Measurements from ENCODE around the gene TRPM2.

- TF ChIP-seq POLR2AphosphoS5 (IDR thresholded peaks at IDR 0.05; ENCODE audit: insufficient read depth, low read depth, low read length) (no peak), EZH2 (IDR thresholded peaks at IDR 0.05; ENCODE audit: borderline replicate concordance, low read depth, low read length, severe bottlenecking) (no peak)
- TF ChIP-seq, protein P1, sequence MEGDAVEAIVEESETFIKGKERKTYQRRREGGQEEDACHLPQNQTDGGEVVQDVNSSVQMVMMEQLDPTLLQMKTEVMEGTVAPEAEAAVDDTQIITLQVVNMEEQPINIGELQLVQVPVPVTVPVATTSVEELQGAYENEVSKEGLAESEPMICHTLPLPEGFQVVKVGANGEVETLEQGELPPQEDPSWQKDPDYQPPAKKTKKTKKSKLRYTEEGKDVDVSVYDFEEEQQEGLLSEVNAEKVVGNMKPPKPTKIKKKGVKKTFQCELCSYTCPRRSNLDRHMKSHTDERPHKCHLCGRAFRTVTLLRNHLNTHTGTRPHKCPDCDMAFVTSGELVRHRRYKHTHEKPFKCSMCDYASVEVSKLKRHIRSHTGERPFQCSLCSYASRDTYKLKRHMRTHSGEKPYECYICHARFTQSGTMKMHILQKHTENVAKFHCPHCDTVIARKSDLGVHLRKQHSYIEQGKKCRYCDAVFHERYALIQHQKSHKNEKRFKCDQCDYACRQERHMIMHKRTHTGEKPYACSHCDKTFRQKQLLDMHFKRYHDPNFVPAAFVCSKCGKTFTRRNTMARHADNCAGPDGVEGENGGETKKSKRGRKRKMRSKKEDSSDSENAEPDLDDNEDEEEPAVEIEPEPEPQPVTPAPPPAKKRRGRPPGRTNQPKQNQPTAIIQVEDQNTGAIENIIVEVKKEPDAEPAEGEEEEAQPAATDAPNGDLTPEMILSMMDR (IDR thresholded peaks at IDR 0.05; ENCODE audit: extremely low read depth in 1 of 2, insufficient read depth in 1 of 2, low read depth in 1 of 2, low read length in 2 of 2) = no peak
These were observed 125.4 kb downstream of the TRPM2 start for GRCh38 chr21:44478801-44479167.

Measured in endothelial cell of umbilical vein (primary cell).